Chondrocyte (in vitro differentiated cells): ENCODE measurements around the gene KLRC4. TPM values are rescaled to one million over a fixed set of nuclear protein-coding genes. Genes with fewer than 3 reads are reported as not detected.
A peak's percentile ranks its signal among the peaks of the same experiment; 100 is the strongest.

Experiments used
- DNase-seq: peaks from one replicate; pipeline ENCODE4 v3.0.0; 2021; ENCODE audit warnings: mixed read lengths, low spot score
- H3K27ac Mint-ChIP-seq: one replicate; pipeline ENCODE4 v1.8.0; 2021; ENCODE audit warnings: mild to moderate bottlenecking, moderate library complexity, mixed read lengths; ENCODE audit not compliant: unreplicated experiment
- H3K27me3 Mint-ChIP-seq: 2 replicates; pipeline ENCODE4 v1.8.0; 2021; ENCODE audit warnings: low read depth, mixed read lengths
- H3K36me3 Mint-ChIP-seq: 2 replicates; pipeline ENCODE4 v1.8.0; 2021; ENCODE audit warnings: low read depth, mixed read lengths
- H3K4me1 Mint-ChIP-seq: 2 replicates; pipeline ENCODE4 v1.8.0; 2021; ENCODE audit warnings: low read depth, mild to moderate bottlenecking, mixed read lengths
- H3K4me3 Mint-ChIP-seq: one replicate; pipeline ENCODE4 v1.8.0; 2021; ENCODE audit warnings: mild to moderate bottlenecking, moderate library complexity, mixed read lengths; ENCODE audit not compliant: unreplicated experiment
- H3K9me3 Mint-ChIP-seq: 2 replicates; pipeline ENCODE4 v1.8.0; 2021; ENCODE audit warnings: low read depth, mixed read lengths
- total RNA-seq: library from RNA; stranded (reverse); gene quantifications from 3 replicates; pipeline ENCODE4 v1.2.1, GENCODE V29; 2021
- TF ChIP-seq, protein P1 (sequence below): fragments of 200-600 bp; sonication (generic); IDR thresholded peaks from 2 replicates; pipeline ENCODE4 v1.5.0; 2021; ENCODE audit warnings: antibody characterized with exemption, mild to moderate bottlenecking, moderate library complexity

Gene KLRC4
- total RNA-seq, 1 donor from 2014 or later = not detected

DNA sequence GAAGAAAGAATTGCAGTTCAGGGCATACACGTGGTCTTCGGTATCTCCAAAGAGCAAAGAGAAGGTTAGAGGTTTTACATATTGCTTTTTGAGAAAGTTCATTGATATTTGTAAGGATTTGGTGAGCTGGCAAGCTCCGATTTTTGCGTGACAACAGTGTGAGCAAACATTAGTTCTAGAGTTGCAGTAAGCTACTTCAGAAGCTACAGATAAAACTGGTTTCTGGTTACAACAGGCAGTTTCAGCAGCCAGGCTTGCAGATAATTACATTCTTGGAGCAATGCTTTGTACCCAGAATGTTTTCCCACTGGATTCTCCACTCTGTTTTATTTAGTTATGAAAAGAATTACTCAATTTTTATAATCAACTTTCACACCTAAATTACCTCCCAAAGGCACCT is 47.9 kb downstream of the KLRC4 start:
- no peak overlapping the region for H3K4me3 Mint-ChIP-seq
- no peaks in the 10 kb centered on the region for H3K27me3 Mint-ChIP-seq
- H3K27ac Mint-ChIP-seq = peak overlapping the region; percentile 52

DNA sequence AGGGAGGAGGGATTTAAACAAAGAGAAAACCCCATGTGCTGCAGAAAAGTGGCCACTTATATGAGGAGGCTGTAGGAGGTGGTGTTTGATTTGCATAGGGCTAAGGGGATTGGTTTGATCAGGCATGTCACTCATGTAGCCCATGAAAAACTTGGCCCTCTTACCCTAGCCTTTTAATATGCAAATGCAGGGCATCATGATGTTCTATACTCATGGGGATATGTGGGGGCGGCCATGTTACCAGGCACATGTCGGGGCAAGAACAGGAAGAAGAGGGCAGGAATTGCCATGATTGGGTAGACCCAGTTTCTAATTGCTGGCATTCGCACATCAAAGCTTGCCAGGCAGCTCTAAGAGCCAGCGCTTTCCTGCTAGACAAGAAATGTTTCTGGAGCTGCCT is 48.5 kb downstream of the KLRC4 start:
- DNase-seq = no peak
- H3K9me3 Mint-ChIP-seq = no peaks in the 10 kb centered on the region
- no peaks in the 10 kb centered on the region for H3K27me3 Mint-ChIP-seq
- no peaks in the 10 kb centered on the region for H3K36me3 Mint-ChIP-seq
- TF ChIP-seq, protein P1, sequence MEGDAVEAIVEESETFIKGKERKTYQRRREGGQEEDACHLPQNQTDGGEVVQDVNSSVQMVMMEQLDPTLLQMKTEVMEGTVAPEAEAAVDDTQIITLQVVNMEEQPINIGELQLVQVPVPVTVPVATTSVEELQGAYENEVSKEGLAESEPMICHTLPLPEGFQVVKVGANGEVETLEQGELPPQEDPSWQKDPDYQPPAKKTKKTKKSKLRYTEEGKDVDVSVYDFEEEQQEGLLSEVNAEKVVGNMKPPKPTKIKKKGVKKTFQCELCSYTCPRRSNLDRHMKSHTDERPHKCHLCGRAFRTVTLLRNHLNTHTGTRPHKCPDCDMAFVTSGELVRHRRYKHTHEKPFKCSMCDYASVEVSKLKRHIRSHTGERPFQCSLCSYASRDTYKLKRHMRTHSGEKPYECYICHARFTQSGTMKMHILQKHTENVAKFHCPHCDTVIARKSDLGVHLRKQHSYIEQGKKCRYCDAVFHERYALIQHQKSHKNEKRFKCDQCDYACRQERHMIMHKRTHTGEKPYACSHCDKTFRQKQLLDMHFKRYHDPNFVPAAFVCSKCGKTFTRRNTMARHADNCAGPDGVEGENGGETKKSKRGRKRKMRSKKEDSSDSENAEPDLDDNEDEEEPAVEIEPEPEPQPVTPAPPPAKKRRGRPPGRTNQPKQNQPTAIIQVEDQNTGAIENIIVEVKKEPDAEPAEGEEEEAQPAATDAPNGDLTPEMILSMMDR = no peak
- H3K4me1 Mint-ChIP-seq = peaks cover 13% of the 10 kb centered on the region
- H3K27ac Mint-ChIP-seq = peak overlapping the region; percentile 52
- no peak overlapping the region for H3K4me3 Mint-ChIP-seq

More for the DNA sequence above, 47.9 kb downstream of the KLRC4 start:
- Mint-ChIP-seq H3K9me3 (no peaks in the 10 kb centered on the region), H3K36me3 (no peaks in the 10 kb centered on the region), H3K4me1 (peaks cover 13% of the 10 kb centered on the region)
- TF ChIP-seq, protein P1 = no peak
- DNase-seq = no peak

DNA sequence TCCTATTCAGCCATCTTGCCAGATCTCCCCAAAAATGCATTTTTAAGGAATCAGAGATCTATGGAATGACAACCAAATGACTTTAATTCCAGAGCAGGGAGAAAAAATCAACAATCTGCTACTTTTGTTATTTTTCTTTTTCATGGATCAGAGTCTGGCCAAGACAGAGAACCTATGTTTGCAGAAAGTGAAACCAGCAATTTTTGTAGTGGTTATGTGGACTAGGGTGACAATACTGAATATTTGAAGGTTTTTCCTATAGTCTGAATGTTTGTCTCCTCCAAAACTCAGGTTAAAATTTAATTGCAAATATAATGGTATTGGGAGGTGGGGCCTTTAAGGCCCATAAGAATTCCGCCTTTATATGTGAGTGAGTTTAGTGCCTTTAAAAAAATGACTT is 50.6 kb downstream of the KLRC4 start:
- H3K27ac Mint-ChIP-seq = peak overlapping the region; percentile 27
- no peak for DNase-seq
- no peaks in the 10 kb centered on the region for H3K9me3 Mint-ChIP-seq
- TF ChIP-seq, protein P1 = no peak
- peaks cover 24% of the 10 kb centered on the region for H3K4me1 Mint-ChIP-seq
- H3K27me3 Mint-ChIP-seq = no peaks in the 10 kb centered on the region
- no peaks in the 10 kb centered on the region for H3K36me3 Mint-ChIP-seq
- H3K4me3 Mint-ChIP-seq = no peak overlapping the region

DNA sequence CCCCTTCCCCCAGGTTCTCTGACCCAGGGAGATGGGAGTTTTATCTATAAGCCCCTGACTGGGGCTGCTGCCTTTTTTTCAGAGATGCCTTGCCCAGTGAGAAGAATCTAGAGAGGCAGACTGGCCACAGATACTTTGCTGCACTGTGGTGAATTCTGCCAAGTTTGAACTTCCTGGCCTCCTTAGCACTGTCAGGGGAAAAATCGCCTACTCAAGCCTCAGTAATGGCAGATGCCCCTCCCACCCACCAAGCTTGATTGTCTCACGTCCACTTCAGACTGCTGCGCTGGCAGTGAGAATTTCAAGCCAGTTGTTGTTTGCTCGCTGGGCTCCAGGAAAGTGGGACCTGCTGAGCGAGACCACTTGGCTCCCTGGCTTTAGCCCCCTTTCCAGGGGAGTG is 51.4 kb downstream of the KLRC4 start:
- Mint-ChIP-seq H3K36me3 (no peaks in the 10 kb centered on the region), H3K27ac (no peak overlapping the region), H3K9me3 (no peaks in the 10 kb centered on the region), H3K4me1 (peaks cover 24% of the 10 kb centered on the region), H3K27me3 (no peaks in the 10 kb centered on the region), H3K4me3 (no peak overlapping the region)
- no peak for DNase-seq
- TF ChIP-seq, protein P1 = no peak

Other genes starting within 250 kb of the KLRC4 start
- 0.28 TPM in 1 of 3 replicates, not detected in the others for gene OLR1, start 237.6 kb downstream of the KLRC4 start, total RNA-seq
- gene TMEM52B, start 230.7 kb downstream of the KLRC4 start, total RNA-seq = not detected in 3 replicates
- gene GABARAPL1, start 196.9 kb downstream of the KLRC4 start, total RNA-seq = 41.6 to 53.0 TPM (median 47.7 TPM) in 3 replicates
- 0.21 to 0.46 TPM (median 0.22 TPM) in 3 replicates for gene KLRD1, start 101.9 kb downstream of the KLRC4 start, total RNA-seq
- gene KLRK1, start 19.7 kb downstream of the KLRC4 start, total RNA-seq = not detected in 3 replicates
- not detected in 3 replicates for gene KLRC3, start 10.8 kb upstream of the KLRC4 start, total RNA-seq
- not detected in 3 replicates for gene KLRC2, start 26.3 kb upstream of the KLRC4 start, total RNA-seq
- not detected in 3 replicates for gene KLRC1, start 43.6 kb upstream of the KLRC4 start, total RNA-seq
- gene EIF2S3B, start 96.1 kb upstream of the KLRC4 start, total RNA-seq = 0.56 to 1.5 TPM (median 1.3 TPM) in 3 replicates
- gene MAGOHB, start 203.9 kb upstream of the KLRC4 start, total RNA-seq = 32.7 to 40.9 TPM (median 35.8 TPM) in 3 replicates